Measurements from ENCODE around the gene CFAP65. TPM values are rescaled to one million over a fixed set of nuclear protein-coding genes. Genes with fewer than 3 reads are reported as not detected.

Gene CFAP65
- total RNA-seq, 3 donors from 2014 or later (not counting 1 experiment from before 2014, with no cell fraction given): not detected

DNA sequence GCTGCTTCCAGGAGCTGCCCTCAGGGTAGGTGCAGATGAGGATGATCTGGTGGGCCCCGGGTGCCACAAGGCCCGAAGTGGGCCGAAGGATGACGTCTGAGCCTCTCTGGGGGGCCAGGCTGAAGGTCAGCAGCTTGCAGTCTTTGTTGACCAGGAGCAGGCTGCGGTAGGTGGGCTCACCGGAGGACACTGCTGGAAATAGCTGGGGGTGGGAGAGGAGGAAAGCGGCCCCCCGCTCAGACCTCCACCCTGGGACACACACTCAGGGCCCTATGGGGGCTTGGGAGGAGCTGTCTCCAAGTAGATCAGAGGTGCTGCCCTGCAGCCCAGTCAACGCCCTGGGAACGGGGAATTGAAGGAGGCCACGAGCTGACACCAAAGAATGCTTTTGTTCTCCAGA, 17.3 kb downstream of the CFAP65 start:
- DNase-seq (no peak), ATAC-seq (no peak)
- TF ChIP-seq, protein P1, sequence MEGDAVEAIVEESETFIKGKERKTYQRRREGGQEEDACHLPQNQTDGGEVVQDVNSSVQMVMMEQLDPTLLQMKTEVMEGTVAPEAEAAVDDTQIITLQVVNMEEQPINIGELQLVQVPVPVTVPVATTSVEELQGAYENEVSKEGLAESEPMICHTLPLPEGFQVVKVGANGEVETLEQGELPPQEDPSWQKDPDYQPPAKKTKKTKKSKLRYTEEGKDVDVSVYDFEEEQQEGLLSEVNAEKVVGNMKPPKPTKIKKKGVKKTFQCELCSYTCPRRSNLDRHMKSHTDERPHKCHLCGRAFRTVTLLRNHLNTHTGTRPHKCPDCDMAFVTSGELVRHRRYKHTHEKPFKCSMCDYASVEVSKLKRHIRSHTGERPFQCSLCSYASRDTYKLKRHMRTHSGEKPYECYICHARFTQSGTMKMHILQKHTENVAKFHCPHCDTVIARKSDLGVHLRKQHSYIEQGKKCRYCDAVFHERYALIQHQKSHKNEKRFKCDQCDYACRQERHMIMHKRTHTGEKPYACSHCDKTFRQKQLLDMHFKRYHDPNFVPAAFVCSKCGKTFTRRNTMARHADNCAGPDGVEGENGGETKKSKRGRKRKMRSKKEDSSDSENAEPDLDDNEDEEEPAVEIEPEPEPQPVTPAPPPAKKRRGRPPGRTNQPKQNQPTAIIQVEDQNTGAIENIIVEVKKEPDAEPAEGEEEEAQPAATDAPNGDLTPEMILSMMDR (IDR thresholded peaks at IDR 0.05): no peak
- WGBS (ENCODE audit: insufficient coverage): 79% methylated on average over 10 of the region's 11 CpGs
- Mint-ChIP-seq H3K4me1 (no peaks in the 10 kb centered on the region), H3K9me3 (no peaks in the 10 kb centered on the region), H3K27me3 (ENCODE audit: low read depth in 2 of 2) (no peaks in the 10 kb centered on the region), H3K27ac (no peak overlapping the region), H3K36me3 (no peaks in the 10 kb centered on the region), H3K4me3 (no peak overlapping the region)
- Histone ChIP-seq H3K27ac (ENCODE audit: low read length) (no peak overlapping the region), H3K27me3 (ENCODE audit: control insufficient read depth, insufficient read depth, low read length) (no peaks in the 10 kb centered on the region), H3K4me1 (ENCODE audit: control insufficient read depth, insufficient read depth, low read length) (no peaks in the 10 kb centered on the region), H3K9me3 (ENCODE audit: control insufficient read depth, insufficient read depth, low read length) (no peaks in the 10 kb centered on the region), H3K36me3 (ENCODE audit: control insufficient read depth, insufficient read depth, low read length) (no peaks in the 10 kb centered on the region), H3K4me3 (ENCODE audit: low read length) (no peak overlapping the region)
- intact Hi-C loops (cut with micrococcal nuclease): no loop called here

DNA sequence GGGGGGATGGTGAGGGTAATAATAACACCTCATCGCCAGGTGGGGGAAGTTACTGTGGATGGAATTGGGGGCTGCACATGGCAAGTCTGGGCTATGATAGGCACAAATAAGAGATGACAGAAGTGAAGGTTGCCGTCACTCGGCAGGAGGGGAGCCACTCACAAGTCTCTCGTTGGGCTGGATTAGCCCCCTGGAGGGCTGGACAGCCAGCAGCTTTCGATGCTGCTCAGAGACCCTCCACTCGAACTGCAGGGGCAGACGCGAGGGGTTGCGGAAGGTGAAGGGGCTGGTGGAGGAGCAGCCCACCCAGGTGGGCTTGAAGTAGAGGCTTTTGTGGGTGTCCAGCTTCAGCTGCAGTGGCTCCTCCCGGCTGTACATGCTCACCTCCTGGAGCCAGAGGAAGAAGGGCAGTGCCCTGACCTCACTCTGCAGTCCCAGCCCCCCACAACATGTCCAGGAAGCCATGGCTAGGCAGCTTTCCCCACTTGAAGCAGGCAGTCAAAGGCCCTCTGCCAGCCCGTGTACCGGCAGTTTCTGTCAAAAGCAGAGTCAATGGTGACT, 18.2 kb downstream of the CFAP65 start:
- no peaks in the 10 kb centered on the region for H3K4me1 ChIP-seq (ENCODE audit: control insufficient read depth, insufficient read depth, low read length)
- Mint-ChIP-seq H3K36me3 (no peaks in the 10 kb centered on the region), H3K4me1 (no peaks in the 10 kb centered on the region), H3K9me3 (no peaks in the 10 kb centered on the region), H3K27me3 (ENCODE audit: low read depth in 2 of 2) (no peaks in the 10 kb centered on the region), H3K27ac (no peak overlapping the region), H3K4me3 (no peak overlapping the region)
- DNase-seq: no peak
- intact Hi-C loops (cut with micrococcal nuclease): no loop called here
- H3K27me3 ChIP-seq (ENCODE audit: control insufficient read depth, insufficient read depth, low read length): no peaks in the 10 kb centered on the region
- TF ChIP-seq, protein P1 (IDR thresholded peaks at IDR 0.05): no peak
- no peaks in the 10 kb centered on the region for H3K36me3 ChIP-seq (ENCODE audit: control insufficient read depth, insufficient read depth, low read length)
- no peak overlapping the region for H3K4me3 ChIP-seq (ENCODE audit: low read length)
- WGBS (ENCODE audit: insufficient coverage): 88% methylated on average over 12 of the region's 12 CpGs
- no peak overlapping the region for H3K27ac ChIP-seq (ENCODE audit: low read length)
- H3K9me3 ChIP-seq (ENCODE audit: control insufficient read depth, insufficient read depth, low read length): no peaks in the 10 kb centered on the region
- ATAC-seq: no peak

GRCh38 chr2:219022616-219023015, 18.7 kb downstream of the CFAP65 start:
- H3K4me1 Mint-ChIP-seq: no peaks in the 10 kb centered on the region
- no peaks in the 10 kb centered on the region for H3K9me3 Mint-ChIP-seq
- no peaks in the 10 kb centered on the region for H3K36me3 ChIP-seq (ENCODE audit: control insufficient read depth, insufficient read depth, low read length)
- intact Hi-C loops (cut with micrococcal nuclease): no loop called here
- no peak overlapping the region for H3K4me3 ChIP-seq (ENCODE audit: low read length)
- H3K4me3 Mint-ChIP-seq: no peak overlapping the region
- no peaks in the 10 kb centered on the region for H3K27me3 ChIP-seq (ENCODE audit: control insufficient read depth, insufficient read depth, low read length)
- H3K4me1 ChIP-seq (ENCODE audit: control insufficient read depth, insufficient read depth, low read length): no peaks in the 10 kb centered on the region
- H3K27ac Mint-ChIP-seq: no peak overlapping the region
- TF ChIP-seq, protein P1 (IDR thresholded peaks at IDR 0.05): no peak
- H3K27ac ChIP-seq (ENCODE audit: low read length): no peak overlapping the region
- ATAC-seq (no peak), DNase-seq (no peak)
- H3K9me3 ChIP-seq (ENCODE audit: control insufficient read depth, insufficient read depth, low read length): no peaks in the 10 kb centered on the region
- H3K36me3 Mint-ChIP-seq: no peaks in the 10 kb centered on the region
- H3K27me3 Mint-ChIP-seq (ENCODE audit: low read depth in 2 of 2): no peaks in the 10 kb centered on the region
- WGBS (ENCODE audit: insufficient coverage): 79% methylated on average over 5 of the region's 5 CpGs

DNA sequence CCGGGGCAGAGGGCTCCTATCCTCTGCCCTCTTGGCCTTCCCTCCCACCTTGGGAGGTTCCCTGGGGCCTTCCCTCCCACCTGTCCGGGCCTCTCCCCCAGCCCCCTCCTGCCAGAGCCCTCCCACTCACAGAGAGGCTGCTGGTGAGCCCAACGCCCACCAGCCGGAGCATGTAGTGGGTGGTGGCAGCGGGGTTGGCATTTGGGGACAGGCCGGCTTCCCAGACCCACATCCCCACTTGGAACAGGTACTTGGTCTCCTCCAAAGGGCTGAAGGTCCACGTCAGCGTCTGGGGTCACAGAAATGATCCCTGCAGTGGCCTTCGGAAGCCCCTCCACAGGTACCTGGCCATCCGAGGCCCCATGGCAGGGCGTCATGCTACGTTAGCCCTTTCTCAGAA, 19.3 kb downstream of the CFAP65 start:
- TF ChIP-seq, protein P1 (IDR thresholded peaks at IDR 0.05): no peak
- no peak overlapping the region for H3K4me3 ChIP-seq (ENCODE audit: low read length)
- H3K27me3 Mint-ChIP-seq (ENCODE audit: low read depth in 2 of 2): no peaks in the 10 kb centered on the region
- H3K9me3 Mint-ChIP-seq: no peaks in the 10 kb centered on the region
- H3K27ac Mint-ChIP-seq: no peak overlapping the region
- no peaks in the 10 kb centered on the region for H3K4me1 Mint-ChIP-seq
- no peaks in the 10 kb centered on the region for H3K4me1 ChIP-seq (ENCODE audit: control insufficient read depth, insufficient read depth, low read length)
- H3K4me3 Mint-ChIP-seq: no peak overlapping the region
- 88% methylated on average over 12 of the region's 12 CpGs for WGBS (ENCODE audit: insufficient coverage)
- no peaks in the 10 kb centered on the region for H3K36me3 ChIP-seq (ENCODE audit: control insufficient read depth, insufficient read depth, low read length)
- intact Hi-C loops (cut with micrococcal nuclease): no loop called here
- no peaks in the 10 kb centered on the region for H3K27me3 ChIP-seq (ENCODE audit: control insufficient read depth, insufficient read depth, low read length)
- no peaks in the 10 kb centered on the region for H3K36me3 Mint-ChIP-seq
- H3K9me3 ChIP-seq (ENCODE audit: control insufficient read depth, insufficient read depth, low read length): no peaks in the 10 kb centered on the region
- DNase-seq (no peak), ATAC-seq (no peak)
- H3K27ac ChIP-seq (ENCODE audit: low read length): no peak overlapping the region
